OCI-M1 (cell line): ENCODE measurements around the gene MPG.

ENCODE experiments used
- DNase-seq: peaks from one replicate; lab custom pipeline; 2025; lab: John Stamatoyannopoulos, UW

Gene MPG

GRCh38 chr16:66309-67182, 11.5 kb upstream of the MPG start:
- DNase-seq: no peak

GRCh38 chr16:67183-67791, 10.7 kb upstream of the MPG start:
- DNase-seq: no peak

GRCh38 chr16:67884-68789, 9.9 kb upstream of the MPG start:
- no peak for DNase-seq

GRCh38 chr16:69181-69580, 8.8 kb upstream of the MPG start:
- no peak for DNase-seq

GRCh38 chr16:71210-71539, 6.8 kb upstream of the MPG start:
- no peak for DNase-seq

- DNase-seq: no peak
Observed at GRCh38 chr16:71540-72401, 6.3 kb upstream of the MPG start.

- peak; percentile 44 for DNase-seq
Observed at GRCh38 chr16:72561-73548, 5.2 kb upstream of the MPG start, which contains the start of gene RHBDF1. Gene RHBDF1 (minus strand): TSS chr16:72631. CDS start chr16:65015, 7,616 bp downstream.

- DNase-seq: no peak
Observed at GRCh38 chr16:74051-74746, 3.8 kb upstream of the MPG start.

GRCh38 chr16:74747-75334, 3.2 kb upstream of the MPG start:
- no peak for DNase-seq

GRCh38 chr16:75580-76501, 2.2 kb upstream of the MPG start:
- DNase-seq: peak; percentile 94

- DNase-seq: peak; percentile 53
Observed at GRCh38 chr16:76535-77272, 1.3 kb upstream of the MPG start.

- DNase-seq: no peak
Observed at GRCh38 chr16:77273-77806, 685 bp upstream of the MPG start.

GRCh38 chr16:78444-79150, 572 bp downstream of the MPG start:
- peak; percentile 42 for DNase-seq

- no peak for DNase-seq
Observed at GRCh38 chr16:79151-80054, 1.4 kb downstream of the MPG start.

GRCh38 chr16:83060-83603, 5.1 kb downstream of the MPG start:
- DNase-seq: no peak
